Left colon (tissue), 2 donors: ENCODE results near the gene LARP1B. TPM values are rescaled to one million over a fixed set of nuclear protein-coding genes. Genes with fewer than 3 reads are reported as not detected.
"Not testable (repeated sequence)": the region's sequence is repeated elsewhere in the genome, so short reads cannot be mapped to it uniquely, and the experiment has no call there.

Experiments used
- ATAC-seq: fragments of 200-7000 bp; cut with Tn5 transposase; one replicate; pipeline ENCODE4 v1.9.1; 2020; ENCODE audit warnings: mild to moderate bottlenecking, moderate library complexity
- DNase-seq, 2 donors: peaks; one replicate each; pipeline ENCODE4 v3.0.0-alpha.2; 2020
- intact Hi-C, 2 donors: fragments of 100-400 bp; cut with DNase I in 1 of 2; cut with micrococcal nuclease in 1 of 2; formaldehyde crosslinking; loops; one replicate each; pipeline versions ENCODE4 v1.11.2 to v1.14.0; 2022; cut with DNase I, micrococcal nuclease
- long read RNA-seq: library from polyadenylated mRNA; unstranded; transcript quantifications from one replicate; pipeline ENCODE4 v2.0.0, GENCODE V29; 2021
- total RNA-seq, 2 donors: library from RNA; stranded (reverse); fragmentation: NEBNext Ultra II Directional; extraction: Animal tissue kit (Norgen Biotek cat#: 25700); gene quantifications; one replicate each; pipeline ENCODE4 v1.2.1, GENCODE V29; 2021
- donor health status: DM: no; HTN: no; CAD: no.
- donor health status: DM: yes; HTN: yes; CAD: no.

Gene LARP1B
- total RNA-seq = 10 to 100 TPM; 30.1 to 33.8 TPM
- long read RNA-seq, transcript LARP1B-202 (10 exons, 2,151 nt) = major isoform, 7 of 38 reads
- long read RNA-seq, partial matches to known transcripts = 15 of 38 reads
- long read RNA-seq, other reads (novel, unspliced or antisense) = 13 of 38 reads

DNA sequence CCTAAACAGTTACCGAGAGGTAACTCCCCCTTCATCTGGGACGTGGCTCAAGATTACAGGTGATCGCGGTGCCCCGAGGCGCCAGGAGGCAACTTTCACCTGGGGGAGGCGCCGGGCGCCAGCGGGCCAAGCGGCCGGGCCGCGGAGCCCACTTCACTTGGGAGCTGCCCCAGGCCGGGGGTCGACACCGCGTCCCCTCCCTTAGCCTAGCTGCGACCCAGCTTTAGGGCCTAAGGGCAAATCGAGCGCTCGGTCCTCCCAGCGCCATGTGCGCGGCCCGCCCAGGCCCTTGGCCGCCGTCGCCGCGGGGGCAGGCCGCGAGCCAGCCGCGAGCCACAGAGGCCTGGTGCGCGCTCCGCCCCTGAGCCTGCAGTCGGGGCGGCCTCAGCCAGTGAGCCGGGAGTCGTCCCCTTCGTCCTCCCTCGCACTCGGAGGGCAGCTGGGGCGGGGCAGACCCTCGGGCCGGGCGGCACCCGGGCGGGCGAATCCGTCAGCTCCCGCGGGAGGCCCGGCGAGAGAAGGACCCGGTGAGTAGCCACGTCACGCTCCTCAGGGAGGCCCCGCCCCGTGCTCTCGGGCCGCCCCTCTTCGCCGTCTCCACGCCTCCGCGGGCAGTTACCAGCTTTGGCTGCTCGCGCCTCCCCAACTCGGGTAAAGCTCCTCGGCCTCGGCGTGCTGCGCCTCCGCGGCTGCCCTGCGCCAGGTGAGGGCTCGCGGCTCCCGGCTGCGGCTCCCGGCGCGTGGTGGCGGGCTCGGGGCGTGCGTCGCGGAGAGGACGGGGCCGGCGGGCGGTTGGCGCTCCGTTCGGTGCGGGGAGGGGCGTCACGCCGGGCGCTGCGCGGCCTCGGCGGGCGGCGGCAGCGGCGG lies at the start of gene LARP1B:
TSS of gene LARP1B (plus strand) at position 614 of the 867 bp plus-strand sequence. CDS start 13,640 bp downstream, outside the sequence.
- intact Hi-C loops = loop anchor here in 1 of 2 donors (10.0 kb wide), 1 partner anchor 96 kb away; the partner anchor contains the start of genes ABHD18 and MFSD8
- ATAC-seq = peak; percentile 88

DNA sequence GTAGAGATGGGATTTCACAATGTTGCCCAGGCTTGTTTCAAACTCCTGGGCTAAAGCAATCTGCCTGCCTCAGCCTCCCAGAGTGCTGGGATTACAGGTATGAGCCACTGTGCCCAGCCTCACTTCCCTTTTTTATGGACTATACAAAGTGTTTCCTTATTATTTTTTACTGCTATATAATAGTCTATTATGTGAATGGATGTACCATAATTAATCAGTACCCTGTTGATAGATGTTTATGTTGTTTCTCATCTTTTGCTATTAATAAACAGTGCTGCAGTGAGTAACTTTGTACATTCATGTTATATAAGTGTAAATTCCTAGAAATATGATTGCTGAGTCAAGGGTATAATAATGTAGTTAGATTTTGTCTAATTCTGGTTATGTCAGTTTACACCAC lies 35.8 kb upstream of the LARP1B start:
- intact Hi-C loops = no loop called here
- DNase-seq = no peak
- no peak for ATAC-seq

More for the DNA sequence above, at the start of gene LARP1B:
- DNase-seq = peak; percentile 97

DNA sequence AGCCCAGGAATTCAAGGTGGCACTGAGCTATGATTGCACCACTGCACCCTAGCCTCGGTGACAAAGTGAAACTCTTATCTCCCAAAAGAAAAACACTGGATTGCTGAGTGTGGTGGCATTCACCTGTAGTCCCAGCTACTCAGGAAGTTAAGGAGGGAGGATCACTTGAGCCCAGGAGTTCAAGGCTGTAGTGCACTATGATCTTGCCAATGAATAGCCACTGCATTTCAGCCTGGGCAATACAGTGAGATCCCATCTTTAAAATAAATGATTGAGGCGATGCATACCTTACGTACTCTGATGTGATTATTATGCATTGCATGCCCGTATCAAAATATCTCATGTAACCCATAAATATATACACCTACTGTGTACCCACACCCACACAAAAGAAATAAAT lies 31.2 kb upstream of the LARP1B start:
- ATAC-seq = no peak
- intact Hi-C loops = no loop called here
- no peak for DNase-seq

DNA sequence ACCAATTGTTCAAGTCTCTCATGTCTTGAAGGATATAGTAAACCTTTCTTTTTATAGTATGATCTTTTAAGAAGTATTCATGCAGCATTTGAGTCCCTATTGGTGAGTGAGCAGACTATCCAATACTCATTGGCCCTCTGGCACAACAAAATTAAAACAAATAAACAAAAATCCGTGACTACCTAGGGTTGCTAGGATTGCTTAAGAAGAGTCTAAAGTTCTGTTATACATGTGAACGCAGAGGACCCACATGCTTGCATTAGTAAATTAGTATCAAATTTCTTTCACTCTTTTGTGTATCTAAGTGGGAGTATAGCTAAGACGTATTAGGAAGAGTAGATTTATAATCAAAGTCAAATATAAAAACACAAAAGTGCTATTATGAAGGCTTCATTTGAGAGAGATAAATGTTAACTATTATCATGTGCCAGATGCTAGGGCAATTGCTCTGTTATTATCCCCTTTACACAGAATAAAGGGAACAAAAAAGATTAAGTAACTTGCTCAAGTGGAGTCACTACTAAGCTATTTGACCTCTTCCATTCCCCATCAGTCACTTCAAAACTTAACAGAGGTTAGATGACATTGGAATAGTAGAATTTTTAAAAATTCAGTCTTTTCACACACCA lies 29.2 kb upstream of the LARP1B start:
- ATAC-seq (no peak), DNase-seq (no peak)
- intact Hi-C loops = no loop called here

- intact Hi-C loops = no loop called here
- ATAC-seq (no peak), DNase-seq (no peak)
These were observed 21.5 kb upstream of the LARP1B start for GRCh38 chr4:128039568-128039967.

GRCh38 chr4:128047019-128047418 lies 14.1 kb upstream of the LARP1B start:
- DNase-seq, intact Hi-C loops, ATAC-seq: not testable (repeated sequence)

DNA sequence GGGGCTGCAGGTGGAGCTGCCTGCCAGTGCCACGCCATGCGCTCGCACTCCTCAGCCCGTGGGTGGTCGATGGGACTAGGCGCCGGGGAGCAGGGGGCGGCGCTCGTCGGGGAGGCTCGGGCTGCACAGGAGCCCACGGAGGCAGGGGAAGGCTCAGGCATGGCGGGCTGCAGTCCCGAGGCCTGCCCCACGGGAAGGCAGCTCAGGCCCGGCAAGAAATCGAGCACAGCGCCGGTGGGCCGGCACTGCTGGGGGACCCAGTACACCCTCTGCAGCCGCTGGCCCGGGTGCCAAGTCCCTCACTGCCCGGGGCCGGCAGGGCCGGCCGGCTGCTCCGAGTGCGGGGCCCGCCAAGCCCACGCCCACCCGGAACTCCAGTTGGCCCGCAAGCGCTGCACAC lies 13.6 kb upstream of the LARP1B start:
- ATAC-seq, intact Hi-C loops, DNase-seq: not testable (repeated sequence)

DNA sequence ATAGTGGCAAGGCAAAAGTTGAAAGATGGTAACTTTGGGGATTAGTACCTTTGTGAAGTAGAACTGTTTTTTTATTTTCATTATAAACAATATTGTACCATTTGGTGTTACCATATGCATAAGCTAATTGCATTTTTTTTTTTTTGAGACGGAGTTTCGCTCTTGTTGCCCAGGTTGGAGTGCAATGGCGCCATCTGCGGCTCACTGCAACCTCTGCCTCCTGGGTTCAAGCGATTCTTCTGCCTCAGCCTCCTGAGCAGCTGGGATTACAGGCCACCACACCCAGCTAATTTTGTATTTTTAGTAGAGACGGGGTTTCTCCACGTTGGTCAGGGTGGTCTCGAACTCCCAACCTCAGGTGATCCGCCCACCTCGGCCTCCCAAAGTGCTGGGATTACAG lies 9.9 kb upstream of the LARP1B start:
- ATAC-seq (peak; percentile 26), DNase-seq (peak in 1 of 2 donors; percentile 31)
- intact Hi-C loops = not testable (repeated sequence)

GRCh38 chr4:128054907-128055306 lies 6.2 kb upstream of the LARP1B start:
- DNase-seq, ATAC-seq, intact Hi-C loops: not testable (repeated sequence)

- DNase-seq, ATAC-seq, intact Hi-C loops: not testable (repeated sequence)
These were observed 5.5 kb upstream of the LARP1B start for GRCh38 chr4:128055441-128056206.

- intact Hi-C loops = no loop called here
- ATAC-seq (no peak), DNase-seq (no peak)
These were observed 4.7 kb upstream of the LARP1B start for GRCh38 chr4:128056396-128056795.

DNA sequence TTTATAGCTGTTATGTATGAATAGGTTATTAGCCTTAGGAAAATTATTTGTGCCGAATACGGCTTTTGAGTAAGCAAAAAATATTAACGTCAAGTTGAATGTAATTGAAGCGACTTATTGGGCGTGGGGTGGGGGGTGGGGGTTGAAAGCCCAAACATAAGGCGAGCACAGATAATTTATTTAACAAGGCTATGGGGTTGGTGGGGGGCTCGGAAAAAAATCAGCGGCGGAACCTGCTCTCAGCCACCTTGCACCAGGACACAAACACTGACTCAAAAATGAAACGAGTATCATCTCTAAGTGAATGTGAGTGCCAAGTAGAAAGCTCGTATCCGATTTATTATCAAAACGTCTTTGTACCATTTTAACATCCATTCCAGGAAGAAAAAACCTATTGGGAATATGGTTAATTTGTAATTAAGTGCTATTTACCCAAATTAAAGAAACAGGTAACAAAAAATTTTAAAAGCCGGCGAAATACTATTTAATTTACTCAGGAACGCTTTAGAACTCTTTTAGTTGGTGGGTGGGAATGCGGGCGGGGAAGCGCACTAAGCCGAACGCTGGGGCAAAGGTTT lies 902 bp upstream of the LARP1B start:
- ATAC-seq (no peak), DNase-seq (peak in 1 of 2 donors; percentile 19)
- intact Hi-C loops = loop anchor here in 1 of 2 donors (10.0 kb wide), 1 partner anchor 95 kb away; the partner anchor contains the start of genes ABHD18 and MFSD8

DNA sequence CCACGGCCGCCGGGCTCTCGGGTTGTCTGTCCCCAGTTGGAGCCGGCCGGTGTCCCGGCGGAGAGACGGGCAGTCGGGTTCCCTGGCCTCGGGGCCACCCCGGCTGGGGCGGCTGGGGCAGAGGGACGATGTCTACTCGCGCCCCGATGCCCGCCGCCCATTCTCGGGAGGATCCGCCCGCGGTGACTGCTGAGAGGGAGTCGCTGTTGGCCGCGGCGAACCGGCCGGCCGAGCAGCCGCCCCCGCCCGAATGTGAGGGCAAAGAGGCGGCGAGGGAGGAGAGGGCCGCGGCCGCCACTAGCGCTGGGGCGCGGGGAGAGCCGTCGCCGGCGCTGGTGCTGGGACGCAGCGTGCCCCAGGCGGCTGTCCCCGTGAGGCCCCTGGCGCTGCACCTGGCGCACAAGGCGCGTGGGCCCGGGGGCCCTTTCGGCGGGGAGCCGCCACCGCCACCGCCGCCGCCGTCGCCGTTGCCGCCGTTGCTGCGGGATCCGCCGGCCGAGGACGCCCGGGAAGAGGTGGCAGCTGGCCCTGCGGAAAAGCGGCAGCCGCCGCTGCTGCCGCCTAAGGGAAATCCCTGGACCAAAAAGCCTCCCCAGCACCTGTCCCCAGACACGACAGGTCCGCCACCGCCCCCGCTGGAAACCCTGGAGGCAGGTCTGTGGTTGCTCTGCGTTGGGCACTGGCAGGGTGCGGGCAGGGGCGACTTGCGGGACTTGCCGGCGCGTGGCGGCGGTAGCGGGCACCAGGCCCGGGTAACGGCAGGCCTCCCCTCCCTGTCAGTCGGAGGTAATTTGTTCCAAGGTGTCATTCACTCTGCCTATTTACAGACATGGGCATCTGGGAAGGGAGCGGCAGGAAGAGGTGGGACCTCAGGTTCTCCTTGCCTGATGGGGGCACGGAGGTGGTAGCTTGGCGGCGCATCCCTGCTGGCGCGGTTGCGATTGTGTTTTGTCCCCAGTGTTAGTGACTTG lies 739 bp downstream of the LARP1B start:
- DNase-seq (peak; percentile 76 to 79), ATAC-seq (peak; percentile 55)
- intact Hi-C loops = loop anchor here in 1 of 2 donors (10.0 kb wide), 1 partner anchor 97 kb away; the partner anchor contains the start of genes ABHD18 and MFSD8

DNA sequence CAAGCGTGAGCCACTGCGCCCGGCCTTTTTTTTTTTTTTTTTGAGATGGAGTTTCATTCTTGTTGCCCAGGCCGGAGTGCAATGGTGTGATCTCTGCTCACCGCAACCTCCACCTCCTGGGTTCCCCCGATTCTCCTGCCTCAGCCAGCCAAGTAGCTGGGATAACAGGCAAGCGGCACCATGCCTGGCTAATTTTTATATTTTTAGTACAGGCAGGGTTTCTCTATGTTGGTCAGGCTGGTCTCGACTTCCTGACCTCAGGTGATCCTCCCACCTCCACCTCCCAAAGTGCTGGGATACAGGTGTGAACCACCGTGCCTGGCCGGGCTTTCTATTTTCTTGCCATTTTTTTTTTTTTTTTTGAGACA lies 5.3 kb downstream of the LARP1B start:
- ATAC-seq, DNase-seq: not testable (repeated sequence)
- intact Hi-C loops = loop anchor here in 1 of 2 donors (10.0 kb wide), 1 partner anchor 102 kb away; the partner anchor contains the start of genes ABHD18 and MFSD8

DNA sequence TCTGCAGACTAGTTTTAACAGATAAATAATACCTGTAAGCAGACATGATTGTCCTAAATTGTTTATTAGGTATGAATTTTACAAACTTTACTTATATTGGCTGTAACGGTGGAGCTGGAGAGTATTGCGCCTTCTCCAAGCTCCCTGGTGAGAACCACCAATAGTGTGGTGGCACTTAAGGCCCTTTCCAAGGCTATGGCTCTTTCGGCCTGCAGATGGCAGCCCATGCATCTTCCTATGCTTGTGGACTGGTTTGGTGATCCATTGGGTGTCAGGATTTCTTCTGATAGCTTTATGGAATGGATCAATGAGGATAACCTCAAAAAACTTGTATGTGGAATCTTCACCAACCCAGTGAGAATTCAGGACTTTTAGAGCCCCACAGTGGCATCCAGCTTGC lies 7.8 kb downstream of the LARP1B start:
- intact Hi-C loops = loop anchor here in 1 of 2 donors (10.0 kb wide), 1 partner anchor 104 kb away; the partner anchor contains the start of genes ABHD18 and MFSD8
- ATAC-seq (peak; percentile 40), DNase-seq (no peak)

DNA sequence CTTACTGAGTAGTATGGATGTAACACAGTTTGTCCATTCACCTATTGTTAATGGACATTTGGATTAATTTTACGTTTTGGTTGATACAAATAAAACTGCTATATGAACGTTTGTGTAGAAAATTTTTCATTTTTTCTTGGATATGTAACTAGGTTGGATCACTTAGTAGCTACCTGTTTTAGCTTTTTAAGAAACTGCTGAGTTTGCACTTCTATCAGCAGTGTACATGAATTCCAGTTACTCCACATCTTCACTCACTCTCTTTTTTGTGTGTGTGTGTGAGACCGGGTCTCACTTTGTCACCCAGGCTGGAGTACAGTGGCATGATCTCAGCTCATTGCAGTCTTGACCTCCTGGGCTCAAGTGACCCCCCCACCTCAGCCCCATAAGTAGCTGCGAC lies 15.4 kb downstream of the LARP1B start:
- DNase-seq (no peak), ATAC-seq (no peak)
- intact Hi-C loops = no loop called here

DNA sequence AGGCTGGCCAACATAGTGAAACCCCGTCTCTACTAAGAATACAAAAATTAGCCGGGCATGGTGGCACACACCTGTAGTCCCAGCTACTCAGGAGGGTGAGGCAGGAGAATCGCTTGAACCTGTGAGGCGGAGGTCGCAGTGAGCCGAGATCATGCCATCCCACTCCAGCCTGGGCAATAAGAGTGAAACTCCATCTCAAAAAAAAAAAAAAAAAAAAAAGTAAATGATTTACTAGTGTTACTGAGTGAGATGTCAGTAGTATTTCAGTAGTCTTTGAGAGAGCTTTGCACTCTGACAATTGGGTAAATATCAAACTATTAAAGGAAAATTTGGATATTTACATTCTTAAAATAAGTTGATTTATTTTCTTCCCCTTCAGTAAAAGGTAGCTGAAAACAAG lies 34.2 kb downstream of the LARP1B start:
- ATAC-seq, DNase-seq, intact Hi-C loops: not testable (repeated sequence)
